Stimulated activated CD8-positive, alpha-beta memory T cell treated with anti-CD3 and anti-CD28 coated beads, Interleukin-7, amount 100 ng/mL, for 48 hours (primary cell): ENCODE measurements around the gene SEC23A.
"Not testable (repeated sequence)": the region's sequence is repeated elsewhere in the genome, so short reads cannot be mapped to it uniquely, and the experiment has no call there.

Experiments used
- DNase-seq, 2 donors: peaks; one replicate each; pipeline ENCODE4 v3.0.0-alpha.2; 2020; ENCODE audit warnings: low read depth in 1 of 2; ENCODE audit errors: extremely low read depth in 1 of 2

The SEC23A gene

DNA sequence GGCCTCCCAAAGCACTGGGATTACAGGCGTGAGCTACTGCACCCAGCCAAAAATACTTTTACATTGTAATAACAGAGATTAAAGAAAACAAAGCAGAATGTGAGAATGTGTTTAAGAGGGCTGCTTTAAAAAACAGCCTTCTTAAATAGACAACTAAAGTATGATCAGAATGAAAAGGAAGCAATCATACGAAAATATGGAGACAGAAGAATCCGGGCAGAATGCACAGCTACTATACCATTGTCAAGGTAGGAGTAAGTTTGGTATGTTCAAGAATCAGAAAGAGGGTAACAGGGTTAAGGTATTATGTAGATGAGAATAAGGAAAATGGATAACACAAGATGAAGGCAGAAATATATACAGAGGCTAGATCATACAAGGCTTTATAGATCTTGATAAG lies 8.5 kb downstream of the SEC23A start:
- DNase-seq: no peak

DNA sequence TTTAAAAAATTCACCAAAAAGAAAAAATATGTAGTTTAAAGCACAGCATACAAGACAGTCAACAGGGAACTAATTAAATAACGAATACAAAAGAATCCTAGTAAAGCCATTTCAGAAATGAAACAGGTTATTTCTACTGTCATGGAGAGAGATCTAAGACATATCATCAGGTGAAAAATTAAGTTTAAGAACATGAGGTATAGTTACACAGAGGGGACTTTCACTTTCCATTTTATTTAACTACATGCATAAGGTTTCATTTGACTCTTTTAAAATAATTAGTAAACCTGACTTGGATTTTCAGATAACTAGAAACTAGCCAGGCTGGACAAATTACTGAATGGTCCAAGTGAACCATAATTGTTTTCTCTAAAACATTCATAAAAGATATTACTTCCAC lies 11.3 kb downstream of the SEC23A start:
- DNase-seq: no peak

DNA sequence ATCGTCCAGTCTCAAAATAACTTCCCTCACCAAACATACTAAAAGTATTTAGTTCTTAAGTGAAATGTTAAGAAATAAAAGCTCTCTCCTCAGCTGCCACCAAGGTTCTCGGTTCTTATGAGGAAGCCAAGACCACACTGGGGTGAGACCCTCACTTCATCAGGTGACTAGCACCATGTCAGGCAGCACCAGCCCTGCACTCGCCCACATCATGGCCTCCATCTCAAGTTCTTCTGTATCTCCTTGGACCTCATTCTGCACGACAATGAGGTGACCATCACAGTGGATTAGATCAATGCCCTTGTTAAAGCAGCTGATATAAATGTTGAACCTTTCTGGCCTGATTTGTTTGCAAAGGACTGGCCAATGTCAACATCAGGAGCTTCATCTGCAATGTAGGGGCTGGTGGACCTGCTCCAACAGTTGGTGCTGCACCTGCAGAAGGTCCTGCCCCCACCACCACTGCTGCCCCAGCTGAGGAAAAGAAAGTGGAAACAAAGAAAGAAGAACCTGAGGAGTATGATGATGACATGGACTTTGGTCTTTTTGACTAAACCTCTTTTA lies 12.4 kb downstream of the SEC23A start:
- DNase-seq: no peak

DNA sequence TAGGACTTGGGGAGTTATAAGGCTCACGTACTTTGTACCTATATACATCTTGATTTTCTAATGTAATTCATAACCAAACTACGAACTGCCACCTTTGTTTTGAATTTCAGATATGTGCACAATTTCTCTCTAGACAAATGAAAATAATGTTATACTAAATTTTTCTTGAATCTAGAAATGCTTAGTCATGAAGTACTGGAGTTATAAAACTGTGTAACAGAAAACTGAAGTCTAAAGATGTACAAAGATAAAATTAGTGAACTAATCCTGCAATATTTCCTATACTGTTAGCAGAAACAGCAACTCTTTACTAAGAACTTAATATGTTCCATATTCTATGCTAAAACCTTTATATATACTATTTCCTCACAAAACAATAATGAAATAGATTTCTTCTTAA lies 15.5 kb downstream of the SEC23A start:
- no peak for DNase-seq

DNA sequence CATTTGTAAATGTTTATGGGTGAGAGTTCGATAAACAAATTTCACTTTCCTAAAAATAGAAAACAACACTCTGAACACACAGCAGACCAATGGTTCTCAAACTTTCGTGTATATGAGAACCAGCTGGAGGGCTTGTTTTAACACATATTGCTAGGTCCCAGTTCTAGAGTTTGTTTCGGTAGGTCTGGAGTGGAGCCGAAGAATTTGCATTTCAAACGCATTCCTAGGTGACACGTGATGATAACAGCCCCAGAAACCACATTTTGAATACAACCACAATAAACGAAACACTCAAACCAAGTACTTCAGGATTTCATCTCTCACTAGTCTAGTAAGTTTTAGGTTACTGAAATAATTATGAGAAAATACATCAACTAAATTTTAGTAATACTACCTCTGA lies 17.1 kb downstream of the SEC23A start:
- no peak for DNase-seq

DNA sequence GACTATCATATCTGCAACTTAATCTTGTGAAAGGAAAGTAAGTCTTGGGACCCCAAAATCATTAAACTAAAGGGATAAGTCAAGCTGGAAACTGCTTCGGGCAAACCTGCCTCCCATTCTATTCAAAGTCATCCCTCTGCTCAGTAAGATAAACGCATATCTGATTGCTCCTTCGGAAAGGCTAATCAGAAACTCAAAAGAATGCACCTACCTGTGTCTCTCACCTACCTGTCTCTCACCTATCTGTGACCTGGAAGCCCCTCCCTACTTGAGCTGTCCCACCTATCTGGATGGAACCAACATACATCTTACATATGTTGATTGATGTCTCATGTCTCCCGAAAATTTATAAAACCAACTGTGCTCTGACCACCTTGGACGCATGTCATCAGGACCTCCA lies 19.9 kb downstream of the SEC23A start:
- no peak for DNase-seq

DNA sequence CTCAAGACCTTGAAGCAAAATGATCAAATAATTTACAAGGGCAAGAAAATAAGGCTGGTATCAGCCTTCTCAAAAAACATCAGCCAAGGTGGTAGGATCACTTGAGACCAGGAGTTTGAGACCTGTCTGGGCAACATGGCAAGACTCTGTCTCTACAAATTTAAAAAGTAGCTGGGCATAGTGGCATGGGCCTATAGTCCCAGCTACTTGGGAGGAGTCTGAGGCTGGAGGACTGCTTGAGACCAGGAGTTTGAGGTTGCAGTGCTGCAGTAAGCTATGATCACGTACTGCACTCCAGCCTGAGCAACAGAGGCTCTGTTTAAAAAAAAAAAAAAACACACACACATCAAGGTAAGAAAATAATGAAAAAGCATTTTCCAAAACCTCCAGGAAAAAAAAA lies 22.1 kb downstream of the SEC23A start:
- no peak for DNase-seq

DNA sequence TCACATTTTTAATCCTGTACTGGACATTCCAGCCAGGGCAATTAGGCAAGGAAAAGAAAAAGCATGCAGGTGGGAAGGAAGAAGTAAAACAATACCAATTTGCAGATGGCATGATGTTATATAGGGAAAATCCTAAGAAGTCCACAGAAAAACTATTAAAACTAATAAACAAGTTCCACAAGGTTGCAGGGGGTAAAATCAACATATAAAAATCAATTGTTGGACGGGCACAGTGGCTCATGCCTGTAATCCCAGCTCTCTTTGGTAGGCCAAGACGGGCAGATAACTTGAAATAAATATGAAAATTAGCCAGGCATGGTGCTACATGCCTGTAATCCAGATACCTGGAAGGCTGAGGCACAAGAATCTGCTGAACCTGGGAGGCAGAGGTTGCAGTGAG lies 31.9 kb downstream of the SEC23A start:
- no peak for DNase-seq

DNA sequence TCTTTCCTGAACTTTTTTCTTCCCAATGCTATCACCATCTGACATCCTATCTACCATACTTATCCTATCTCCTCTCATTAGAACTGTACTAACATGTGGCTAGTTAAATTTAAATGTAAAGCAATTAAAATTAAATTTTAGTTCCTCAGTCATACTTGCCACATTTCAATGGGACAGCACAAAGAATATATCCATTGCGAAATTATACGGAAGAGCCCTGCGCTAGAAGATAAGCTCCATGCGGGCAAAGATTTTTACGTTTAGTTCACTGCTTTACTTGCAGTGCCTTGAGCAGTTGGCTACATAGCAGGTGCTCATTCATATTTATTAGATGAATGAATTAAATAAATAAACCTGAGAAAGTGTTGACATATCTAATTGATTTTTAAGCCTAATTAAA lies 33.1 kb downstream of the SEC23A start:
- DNase-seq: no peak

DNA sequence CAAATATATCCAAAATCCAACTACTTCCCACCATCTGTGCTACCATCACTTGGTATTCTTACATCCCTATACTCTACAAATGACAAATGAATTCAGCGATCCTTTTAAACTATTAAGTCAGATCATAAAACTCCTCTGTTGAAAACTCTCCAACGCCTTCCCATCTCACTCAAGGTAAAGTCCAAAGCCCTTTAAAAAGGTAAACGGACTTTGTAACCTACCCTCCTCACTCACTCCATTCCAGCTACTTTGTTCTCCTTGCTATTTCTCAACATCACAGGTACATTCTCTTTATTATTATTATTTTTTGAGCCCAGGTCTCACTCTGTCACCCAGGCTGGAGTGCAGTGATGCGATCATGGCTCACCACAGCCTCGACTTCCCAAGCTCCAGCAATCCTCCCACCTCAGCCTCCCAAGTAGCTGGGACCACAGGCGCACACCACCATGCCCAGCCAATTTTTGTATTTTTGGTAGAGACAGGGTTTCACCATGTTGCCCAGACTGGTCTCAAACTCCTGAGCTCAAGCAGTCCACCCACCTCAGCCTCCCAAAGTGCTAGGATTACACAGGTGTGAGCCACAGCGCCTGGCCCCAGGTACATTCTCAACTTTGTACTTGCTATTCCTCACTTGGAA lies 33.7 kb downstream of the SEC23A start:
- DNase-seq: not testable (repeated sequence)

DNA sequence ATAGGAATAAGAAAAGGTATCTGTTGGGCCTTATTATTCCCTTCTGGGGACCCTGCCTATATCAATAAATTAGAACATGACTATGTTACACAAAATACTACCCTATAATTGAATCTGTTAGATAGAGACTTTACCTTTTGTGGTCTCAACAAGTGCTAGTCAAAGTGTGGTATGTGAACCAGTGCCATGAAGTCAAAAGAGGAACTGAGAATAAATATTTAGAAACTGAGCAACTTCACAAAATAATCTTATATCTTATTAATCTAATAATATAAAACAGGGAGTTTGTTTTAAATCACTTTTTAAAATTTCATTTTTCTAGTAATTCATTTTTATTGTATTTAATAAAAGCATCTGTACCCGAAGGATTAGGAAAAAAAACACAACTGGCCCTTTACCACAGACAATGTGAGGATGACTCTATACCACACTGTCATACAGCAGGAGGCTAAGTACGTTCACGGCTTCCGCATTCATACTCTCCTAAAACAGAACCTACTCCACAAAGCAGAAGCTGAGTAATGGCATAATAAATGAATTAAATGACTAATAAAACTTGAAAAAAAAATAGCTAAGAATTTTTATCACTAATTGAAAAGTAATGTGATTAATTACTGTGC lies 42.1 kb downstream of the SEC23A start:
- no peak for DNase-seq

DNA sequence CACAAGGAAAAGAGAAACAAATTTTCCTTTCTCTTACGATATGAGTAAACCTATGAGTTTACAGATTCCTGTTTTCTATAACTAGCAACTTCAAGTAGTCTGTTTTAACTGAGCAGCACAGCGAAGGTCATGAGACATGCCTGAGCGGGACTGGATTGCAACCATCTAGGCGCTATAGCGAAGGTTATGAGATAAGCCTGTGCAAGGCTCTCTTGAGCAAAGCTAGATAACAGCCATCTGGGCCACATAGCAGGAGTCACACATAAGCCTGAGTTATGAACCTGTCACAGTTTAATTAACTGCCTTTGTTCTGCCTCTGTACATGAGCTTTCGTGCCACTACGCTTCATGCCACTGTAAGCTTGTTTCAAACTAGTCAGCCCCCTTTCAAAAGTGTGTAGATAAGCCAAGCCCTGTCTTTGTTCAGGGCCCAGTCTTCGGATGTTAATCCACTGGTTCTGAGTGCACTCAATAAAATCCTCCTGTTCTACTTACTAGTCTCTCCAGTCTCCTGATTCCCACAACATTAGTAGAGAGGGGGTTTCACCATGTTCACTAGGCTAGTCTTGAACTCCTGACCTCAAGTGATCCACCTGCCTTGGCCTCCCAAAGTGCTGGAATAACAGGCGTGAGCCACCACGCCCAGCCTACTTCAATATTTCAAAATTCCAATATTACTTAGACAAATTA lies 47.1 kb downstream of the SEC23A start:
- DNase-seq: no peak

DNA sequence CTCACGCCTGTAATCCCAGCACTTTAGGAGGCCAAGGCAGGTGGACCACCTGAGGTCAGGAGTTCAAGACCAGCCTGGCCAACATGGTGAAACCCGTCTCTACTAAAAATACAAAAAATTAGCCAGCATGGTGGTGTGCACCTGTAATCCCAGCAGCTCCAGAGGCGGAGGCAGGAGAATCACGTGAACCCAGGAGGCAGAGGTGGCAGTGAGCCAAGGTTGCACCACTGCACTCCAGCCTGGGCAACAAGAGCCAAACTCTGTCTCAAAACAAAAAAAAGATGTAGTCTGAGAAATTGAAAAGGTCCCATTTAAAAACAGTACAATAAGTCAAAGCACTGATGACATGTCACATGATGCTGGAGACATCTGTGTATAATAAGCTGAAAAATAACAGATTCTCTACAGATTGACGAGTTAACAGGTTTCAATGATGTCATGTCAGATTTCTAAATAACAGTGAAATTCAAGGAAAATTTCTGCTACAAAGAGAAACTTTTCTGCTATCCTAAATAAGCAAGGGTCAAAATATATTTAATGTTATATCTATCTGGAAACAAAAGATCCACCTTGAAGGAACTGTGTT lies 50.1 kb downstream of the SEC23A start:
- DNase-seq: not testable (repeated sequence)

DNA sequence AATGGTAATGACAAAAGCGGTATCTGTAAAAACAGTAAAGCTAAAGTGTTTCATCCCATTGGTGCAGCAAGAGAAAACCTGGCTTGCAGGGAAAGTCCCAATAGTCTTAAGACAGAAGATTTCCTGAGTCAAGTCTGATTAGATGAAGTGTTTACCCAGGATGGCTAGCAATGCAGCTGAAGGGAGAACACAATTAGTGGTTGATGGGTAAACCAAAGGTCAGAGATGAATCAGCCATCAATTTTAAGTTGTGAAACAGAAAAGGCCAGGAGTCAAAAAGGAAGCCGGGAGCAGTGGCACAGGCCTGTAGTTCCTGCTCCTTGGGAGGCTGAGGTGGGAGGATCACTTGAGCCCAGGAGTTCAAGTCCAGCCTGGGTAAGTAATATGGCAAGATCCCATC lies 52.6 kb downstream of the SEC23A start:
- DNase-seq: no peak

DNA sequence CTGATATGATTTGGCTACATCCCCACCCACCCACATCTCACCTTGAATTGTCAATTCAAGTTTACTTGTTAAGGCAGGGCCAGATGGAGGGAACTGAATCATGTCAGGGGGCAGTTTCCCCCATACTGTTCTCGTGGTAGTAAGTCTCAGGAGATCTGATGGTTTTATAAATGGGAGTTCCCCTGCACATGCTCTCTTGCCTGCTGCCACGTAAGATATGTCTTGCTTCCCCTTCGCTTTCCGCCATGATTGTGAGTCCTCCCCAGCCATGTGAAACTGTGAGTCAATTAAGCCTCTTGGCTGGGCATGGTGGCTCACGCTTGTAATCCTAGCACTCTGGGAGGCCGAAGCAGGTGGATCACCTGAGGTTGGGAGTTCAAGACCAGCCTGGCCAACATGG lies 57.1 kb downstream of the SEC23A start:
- not testable (repeated sequence) for DNase-seq

DNA sequence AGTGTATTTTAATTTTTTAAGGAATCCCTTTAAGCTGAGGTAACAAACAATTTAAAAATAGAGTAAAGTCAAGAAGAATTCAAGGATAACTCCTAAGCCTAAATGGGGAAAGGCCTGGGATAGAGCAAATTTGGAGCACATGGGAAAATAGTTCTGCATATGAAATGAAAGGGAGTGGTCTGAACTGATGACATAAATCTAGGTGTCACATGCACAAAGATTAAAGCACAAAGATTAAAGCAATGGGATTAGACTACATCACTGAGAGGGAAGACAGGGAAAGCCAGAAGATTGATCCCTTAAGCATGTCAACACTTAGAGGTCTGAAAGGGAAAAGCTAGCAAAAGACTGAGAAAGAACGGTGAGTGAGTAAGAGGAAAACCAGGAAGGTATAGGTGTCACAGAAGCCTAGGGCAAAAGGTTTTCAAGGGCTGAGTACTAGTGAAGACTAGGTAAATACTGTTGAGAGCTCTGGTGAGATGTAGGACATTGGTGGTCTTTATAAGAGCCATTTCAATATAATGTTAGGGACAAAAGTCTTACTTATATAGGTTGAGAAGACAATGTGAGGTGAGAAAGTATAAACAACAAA lies 59.6 kb downstream of the SEC23A start:
- DNase-seq: no peak

DNA sequence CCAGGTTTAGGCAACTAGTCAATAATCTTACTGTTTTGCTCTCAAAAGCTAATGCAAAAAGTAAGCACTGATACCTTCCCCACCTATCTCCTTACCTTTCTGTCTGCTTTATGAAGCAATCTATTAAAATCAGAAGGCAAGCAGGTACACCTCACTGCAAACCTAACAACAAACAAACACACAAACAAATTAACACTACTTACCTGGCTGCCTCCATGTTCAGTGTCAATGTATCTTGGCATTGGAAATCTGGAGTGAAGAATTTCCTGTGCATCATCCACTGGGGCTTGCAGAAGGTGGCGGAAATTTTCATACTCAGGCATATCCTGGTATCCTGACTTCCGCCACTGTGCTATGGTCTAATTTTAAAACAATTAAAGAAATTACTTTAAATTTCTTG lies 62.5 kb downstream of the SEC23A start:
- DNase-seq: no peak

DNA sequence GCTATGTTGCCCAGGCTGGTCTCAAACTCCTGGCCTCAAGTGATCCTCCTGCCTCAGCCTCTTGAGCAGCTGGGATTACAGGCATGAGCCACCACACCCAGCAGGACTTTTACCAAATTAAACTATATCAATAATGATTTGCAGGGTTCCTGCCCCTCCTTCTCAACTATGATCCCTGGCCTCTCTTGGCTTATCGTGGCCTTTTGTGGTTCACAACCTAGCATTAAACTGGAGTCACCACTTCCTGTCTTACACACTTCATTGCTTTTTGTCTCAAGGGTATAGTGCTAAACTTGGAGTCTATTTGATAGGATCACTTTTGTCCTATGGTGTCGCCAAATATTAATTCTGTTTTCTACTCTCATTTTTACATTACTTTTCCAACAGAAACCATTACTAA lies 64.5 kb downstream of the SEC23A start:
- no peak for DNase-seq

DNA sequence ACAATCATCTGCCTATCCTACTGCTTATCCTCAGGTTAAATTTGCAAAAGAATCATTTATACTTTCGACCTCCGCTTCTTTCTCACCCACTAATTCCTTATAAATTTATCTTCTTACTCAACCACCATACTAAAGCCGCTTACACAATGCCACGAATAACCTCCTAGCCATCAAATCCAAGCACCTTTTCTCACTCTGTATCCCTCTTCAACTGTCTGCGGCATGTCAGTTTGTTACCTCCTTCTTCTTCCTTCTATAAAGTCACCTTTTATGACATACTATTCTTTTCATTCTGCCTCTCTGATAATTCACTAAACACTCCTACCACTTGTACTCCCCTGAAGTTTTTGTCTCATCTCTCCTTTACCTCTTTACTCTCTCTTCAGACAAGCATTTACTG lies 66.3 kb downstream of the SEC23A start:
- no peak for DNase-seq

DNA sequence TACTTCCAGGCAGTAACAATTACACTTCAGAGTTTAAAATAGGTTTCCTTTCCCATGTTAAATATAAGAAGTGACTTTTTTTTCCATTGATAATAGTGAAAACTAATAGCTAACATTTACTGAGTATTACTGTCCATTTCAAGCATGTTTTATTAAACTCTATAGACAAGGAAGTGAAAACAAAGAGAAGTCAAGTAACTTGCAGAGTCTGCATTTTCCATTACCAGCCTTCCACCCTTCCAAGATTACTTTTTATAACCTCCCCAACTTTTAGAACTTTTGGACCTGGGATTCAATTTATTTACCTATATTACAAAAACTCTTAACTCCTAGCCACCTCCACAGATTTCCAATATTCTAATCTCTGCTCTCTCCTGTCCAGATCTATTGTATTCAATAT lies 67.7 kb downstream of the SEC23A start:
- no peak for DNase-seq

DNA sequence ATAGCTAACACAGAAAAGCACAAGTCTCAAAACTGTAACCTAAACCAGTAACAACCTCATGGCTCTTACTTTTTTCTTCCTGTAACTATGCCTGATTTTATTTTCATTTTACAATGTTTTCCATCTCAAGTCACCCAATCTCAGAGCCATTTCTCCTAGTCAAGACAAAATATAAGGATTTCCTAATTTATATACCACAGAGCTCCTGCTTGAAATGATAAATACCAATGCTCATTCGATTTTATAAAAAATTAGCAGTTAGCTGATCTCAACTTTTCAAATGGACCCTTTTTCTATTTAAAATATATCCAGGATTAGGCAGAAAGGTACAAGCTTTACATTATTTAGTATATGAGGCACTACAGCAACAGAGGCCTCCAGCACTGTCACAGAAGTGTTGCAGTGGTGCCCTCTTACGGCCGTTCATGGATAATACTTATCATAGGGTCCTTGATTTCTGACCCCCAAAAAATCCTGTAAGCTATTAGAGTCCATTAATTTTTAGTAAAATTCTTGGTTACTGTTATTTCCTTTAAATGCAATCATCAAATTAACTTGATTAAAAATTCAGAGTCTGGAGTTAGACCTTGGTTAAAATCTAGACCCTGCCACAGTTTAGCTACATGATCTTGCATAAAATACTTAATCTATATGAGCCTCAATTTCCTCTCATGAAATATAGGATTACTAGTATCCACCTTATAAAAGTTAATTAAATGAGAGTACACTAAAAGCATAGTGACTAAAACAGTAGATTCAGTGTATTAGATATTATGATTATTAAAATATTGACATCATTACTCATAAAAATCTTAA lies 68.3 kb downstream of the SEC23A start:
- DNase-seq: no peak
